ENCODE results near the gene SOX12.
A peak's percentile ranks its signal among the peaks of the same experiment; 100 is the strongest.

Gene SOX12

DNA sequence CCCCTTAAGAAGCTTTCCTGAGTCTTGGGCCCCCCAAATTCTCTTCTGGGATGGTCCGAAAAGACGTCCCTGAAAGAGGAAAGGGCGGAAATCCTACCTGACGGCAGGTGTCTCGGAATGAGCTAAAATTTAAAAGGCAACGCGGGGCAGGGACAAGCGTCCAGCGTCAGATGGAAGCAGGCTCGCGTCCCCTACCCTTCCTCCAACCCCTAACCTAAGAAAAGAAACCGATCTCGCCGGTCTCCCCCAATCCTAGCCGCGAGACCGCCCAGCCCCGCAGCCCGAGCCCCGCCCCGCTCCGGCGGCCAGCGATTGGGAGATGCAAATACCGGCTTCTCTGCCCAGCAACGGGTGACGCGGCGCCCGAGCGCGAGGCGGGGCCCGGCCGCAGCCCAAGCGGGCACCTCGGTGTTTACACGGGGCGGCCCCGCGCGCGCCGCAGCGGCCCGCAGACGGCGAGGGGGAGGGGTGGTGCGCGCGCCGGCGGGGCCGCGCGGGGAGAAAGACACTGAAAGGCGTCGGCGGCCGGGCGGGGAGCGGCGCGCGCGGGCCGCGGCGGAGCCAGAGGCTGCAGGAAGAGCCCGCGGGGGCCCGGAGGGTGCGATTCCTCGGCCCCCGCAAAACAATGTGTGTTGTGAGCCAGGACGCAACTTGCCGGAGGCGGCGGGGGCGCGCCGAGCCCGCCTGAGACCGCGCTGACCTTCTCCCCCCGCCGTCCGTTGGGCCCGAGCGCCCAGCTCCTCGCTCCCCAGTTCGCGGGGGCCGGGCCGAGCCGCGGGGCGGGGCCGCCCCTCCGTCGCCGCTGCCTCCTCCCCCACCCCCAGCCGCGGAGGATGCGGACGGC, at the start of gene SOX12:
TSS of gene SOX12 (plus strand) at position 508 of the 844 bp plus-strand sequence. CDS start 373 bp downstream, outside the sequence.
- Histone ChIP-seq H3K27ac (ENCODE audit: low read length) (peak within 1 kb of the TSS; percentile 85), H3K36me3 (ENCODE audit: control insufficient read depth in 1 of 2, insufficient read depth in 2 of 2, low read length in 2 of 2) (no peaks in the 10 kb centered on the region), H3K4me1 (ENCODE audit: control insufficient read depth in 1 of 2, insufficient read depth in 2 of 2, low read length in 2 of 2) (peaks cover 0 to 27% of the 10 kb centered on the region in 2 donors), H3K9me3 (ENCODE audit: control insufficient read depth in 1 of 2, low read length in 2 of 2) (no peaks in the 10 kb centered on the region), H3K4me3 (ENCODE audit: low read depth in 1 of 2, low read length in 2 of 2) (peak within 1 kb of the TSS; percentile 76 to 86), H3K27me3 (ENCODE audit: low read depth, low read length) (no peaks in the 10 kb centered on the region)

- no peaks in the 10 kb centered on the region for H3K9me3 ChIP-seq (ENCODE audit: control insufficient read depth in 1 of 2, low read length in 2 of 2)
- H3K36me3 ChIP-seq (ENCODE audit: control insufficient read depth in 1 of 2, insufficient read depth in 2 of 2, low read length in 2 of 2), result peaks cover 10 to 21% of the 10 kb centered on the region in 2 donors
- H3K4me1 ChIP-seq (ENCODE audit: control insufficient read depth in 1 of 2, insufficient read depth in 2 of 2, low read length in 2 of 2), result no peaks in the 10 kb centered on the region
- H3K27me3 ChIP-seq (ENCODE audit: low read depth, low read length), result no peaks in the 10 kb centered on the region
- H3K27ac ChIP-seq (ENCODE audit: low read length), result no peak overlapping the region
- no peak overlapping the region for H3K4me3 ChIP-seq (ENCODE audit: low read depth in 1 of 2, low read length in 2 of 2)
Observed at GRCh38 chr20:275791-276190, 49.6 kb upstream of the SOX12 start.

- no peaks in the 10 kb centered on the region for H3K27me3 ChIP-seq (ENCODE audit: low read depth, low read length)
- H3K9me3 ChIP-seq (ENCODE audit: control insufficient read depth in 1 of 2, low read length in 2 of 2), result no peaks in the 10 kb centered on the region
- H3K4me3 ChIP-seq (ENCODE audit: low read depth in 1 of 2, low read length in 2 of 2), result no peak overlapping the region
- no peak overlapping the region for H3K27ac ChIP-seq (ENCODE audit: low read length)
- H3K4me1 ChIP-seq (ENCODE audit: control insufficient read depth in 1 of 2, insufficient read depth in 2 of 2, low read length in 2 of 2), result no peaks in the 10 kb centered on the region
- peaks cover 13 to 26% of the 10 kb centered on the region in 2 donors for H3K36me3 ChIP-seq (ENCODE audit: control insufficient read depth in 1 of 2, insufficient read depth in 2 of 2, low read length in 2 of 2)
Observed at GRCh38 chr20:276620-277495, 48.5 kb upstream of the SOX12 start.

DNA sequence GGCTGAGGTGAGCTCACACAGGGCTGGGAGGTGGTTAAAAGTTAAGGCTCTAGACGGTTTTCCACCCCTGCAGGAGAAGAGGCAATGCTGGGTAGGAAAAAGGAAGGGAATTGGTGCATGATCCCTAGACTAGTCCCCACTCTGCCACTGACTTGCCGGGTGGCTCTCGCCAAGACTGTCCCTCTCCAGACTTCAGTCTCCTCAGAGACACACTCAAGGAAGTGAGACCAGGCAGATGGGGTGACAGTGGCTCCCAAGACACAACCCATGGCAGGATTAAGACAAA, 47.9 kb upstream of the SOX12 start:
- Histone ChIP-seq H3K36me3 (ENCODE audit: control insufficient read depth in 1 of 2, insufficient read depth in 2 of 2, low read length in 2 of 2) (peaks cover 16 to 26% of the 10 kb centered on the region in 2 donors), H3K27ac (ENCODE audit: low read length) (no peak overlapping the region), H3K4me1 (ENCODE audit: control insufficient read depth in 1 of 2, insufficient read depth in 2 of 2, low read length in 2 of 2) (no peaks in the 10 kb centered on the region)

DNA sequence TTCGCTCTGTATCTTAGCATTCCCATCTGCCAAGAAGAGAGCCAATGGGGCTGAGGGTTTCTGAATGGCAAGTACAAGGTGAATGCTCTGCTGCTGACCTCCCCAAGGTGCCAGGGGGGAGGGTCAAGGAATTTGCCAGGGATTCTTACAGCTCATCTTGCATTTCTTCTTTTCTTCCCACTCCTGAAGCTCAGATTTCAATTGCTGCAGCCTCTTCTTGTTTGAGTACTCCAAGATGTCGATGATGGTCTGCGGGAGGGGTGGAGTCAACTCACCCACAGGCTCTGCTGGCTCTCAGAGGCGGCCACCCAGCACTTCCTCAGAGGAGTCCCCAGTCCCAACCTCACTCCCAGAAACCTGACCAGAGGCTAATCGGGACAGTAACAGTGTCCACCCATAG, 47.2 kb upstream of the SOX12 start:
- peaks cover 16 to 26% of the 10 kb centered on the region in 2 donors for H3K36me3 ChIP-seq (ENCODE audit: control insufficient read depth in 1 of 2, insufficient read depth in 2 of 2, low read length in 2 of 2)
- H3K4me1 ChIP-seq (ENCODE audit: control insufficient read depth in 1 of 2, insufficient read depth in 2 of 2, low read length in 2 of 2), result no peaks in the 10 kb centered on the region
- no peak overlapping the region for H3K27ac ChIP-seq (ENCODE audit: low read length)
- H3K9me3 ChIP-seq (ENCODE audit: control insufficient read depth in 1 of 2, low read length in 2 of 2), result no peaks in the 10 kb centered on the region
- H3K4me3 ChIP-seq (ENCODE audit: low read depth in 1 of 2, low read length in 2 of 2), result no peak overlapping the region
- H3K27me3 ChIP-seq (ENCODE audit: low read depth, low read length), result no peaks in the 10 kb centered on the region

More for the DNA sequence above, 47.9 kb upstream of the SOX12 start:
- H3K27me3 ChIP-seq (ENCODE audit: low read depth, low read length), result no peaks in the 10 kb centered on the region
- no peak overlapping the region for H3K4me3 ChIP-seq (ENCODE audit: low read depth in 1 of 2, low read length in 2 of 2)
- H3K9me3 ChIP-seq (ENCODE audit: control insufficient read depth in 1 of 2, low read length in 2 of 2), result no peaks in the 10 kb centered on the region

DNA sequence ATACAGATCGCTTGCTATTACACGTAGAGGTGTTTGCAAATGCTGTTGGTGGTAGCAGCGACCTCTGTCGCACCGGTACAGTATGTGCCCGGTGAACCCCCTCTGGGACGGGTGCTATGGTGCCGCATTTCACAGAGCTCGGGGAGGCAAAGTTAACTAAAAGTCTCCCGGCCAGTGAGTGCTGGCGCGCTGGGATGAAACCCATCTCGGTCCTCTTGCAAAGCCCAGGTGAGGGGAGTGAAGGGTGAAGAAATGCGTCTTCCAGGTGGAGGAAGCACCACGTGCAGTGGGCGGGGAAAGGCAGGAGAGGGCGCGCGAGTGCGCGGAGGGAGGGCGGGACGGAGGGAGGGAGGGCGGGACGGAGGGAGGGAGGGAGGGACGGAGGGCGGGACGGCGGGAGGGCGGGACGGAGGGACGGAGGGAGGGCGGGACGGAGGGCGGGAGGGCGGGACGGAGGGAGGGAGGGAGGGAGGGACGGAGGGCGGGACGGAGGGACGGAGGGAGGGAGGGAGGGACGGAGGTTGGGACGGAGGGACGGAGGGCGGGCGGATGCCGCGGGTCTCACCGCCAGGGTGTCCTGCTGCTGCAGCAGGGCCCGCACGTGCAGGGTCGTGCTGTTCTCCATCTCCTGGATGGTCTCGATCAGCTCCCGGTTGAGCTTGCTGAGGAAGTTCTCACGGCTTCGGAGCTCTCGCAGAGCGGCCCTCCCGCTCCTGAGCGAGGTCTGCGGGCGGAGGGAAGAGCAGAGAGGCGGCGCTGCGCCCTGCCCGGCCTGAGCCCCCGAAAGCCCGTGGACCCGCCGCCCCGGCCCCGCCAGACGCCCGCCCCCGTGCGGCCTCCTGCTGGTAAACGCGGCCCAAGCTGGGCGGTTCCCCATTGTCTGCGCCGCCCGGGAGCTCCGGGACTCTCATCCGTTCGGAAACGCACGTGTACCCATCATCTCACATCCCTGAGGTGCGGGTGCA, 46.5 kb upstream of the SOX12 start:
- Histone ChIP-seq H3K27me3 (ENCODE audit: low read depth, low read length) (no peaks in the 10 kb centered on the region), H3K27ac (ENCODE audit: low read length) (no peak overlapping the region), H3K36me3 (ENCODE audit: control insufficient read depth in 1 of 2, insufficient read depth in 2 of 2, low read length in 2 of 2) (peaks cover 16 to 32% of the 10 kb centered on the region in 2 donors), H3K4me1 (ENCODE audit: control insufficient read depth in 1 of 2, insufficient read depth in 2 of 2, low read length in 2 of 2) (no peaks in the 10 kb centered on the region), H3K9me3 (ENCODE audit: control insufficient read depth in 1 of 2, low read length in 2 of 2) (no peaks in the 10 kb centered on the region), H3K4me3 (ENCODE audit: low read depth in 1 of 2, low read length in 2 of 2) (peak overlapping the region in 1 of 2 donors; percentile 45)

GRCh38 chr20:284172-284571, 41.2 kb upstream of the SOX12 start:
- Histone ChIP-seq H3K27ac (ENCODE audit: low read length) (no peak overlapping the region), H3K4me1 (ENCODE audit: control insufficient read depth in 1 of 2, insufficient read depth in 2 of 2, low read length in 2 of 2) (no peaks in the 10 kb centered on the region), H3K27me3 (ENCODE audit: low read depth, low read length) (no peaks in the 10 kb centered on the region), H3K9me3 (ENCODE audit: control insufficient read depth in 1 of 2, low read length in 2 of 2) (no peaks in the 10 kb centered on the region), H3K36me3 (ENCODE audit: control insufficient read depth in 1 of 2, insufficient read depth in 2 of 2, low read length in 2 of 2) (peaks cover 11 to 12% of the 10 kb centered on the region in 2 donors), H3K4me3 (ENCODE audit: low read depth in 1 of 2, low read length in 2 of 2) (no peak overlapping the region)

- H3K4me1 ChIP-seq (ENCODE audit: control insufficient read depth in 1 of 2, insufficient read depth in 2 of 2, low read length in 2 of 2), result peaks cover 0 to 7% of the 10 kb centered on the region in 2 donors
- no peaks in the 10 kb centered on the region for H3K9me3 ChIP-seq (ENCODE audit: control insufficient read depth in 1 of 2, low read length in 2 of 2)
- peaks cover 6 to 10% of the 10 kb centered on the region in 2 donors for H3K36me3 ChIP-seq (ENCODE audit: control insufficient read depth in 1 of 2, insufficient read depth in 2 of 2, low read length in 2 of 2)
- no peaks in the 10 kb centered on the region for H3K27me3 ChIP-seq (ENCODE audit: low read depth, low read length)
- no peak overlapping the region for H3K27ac ChIP-seq (ENCODE audit: low read length)
- H3K4me3 ChIP-seq (ENCODE audit: low read depth in 1 of 2, low read length in 2 of 2), result no peak overlapping the region
Observed at GRCh38 chr20:286508-286907, 38.8 kb upstream of the SOX12 start.

DNA sequence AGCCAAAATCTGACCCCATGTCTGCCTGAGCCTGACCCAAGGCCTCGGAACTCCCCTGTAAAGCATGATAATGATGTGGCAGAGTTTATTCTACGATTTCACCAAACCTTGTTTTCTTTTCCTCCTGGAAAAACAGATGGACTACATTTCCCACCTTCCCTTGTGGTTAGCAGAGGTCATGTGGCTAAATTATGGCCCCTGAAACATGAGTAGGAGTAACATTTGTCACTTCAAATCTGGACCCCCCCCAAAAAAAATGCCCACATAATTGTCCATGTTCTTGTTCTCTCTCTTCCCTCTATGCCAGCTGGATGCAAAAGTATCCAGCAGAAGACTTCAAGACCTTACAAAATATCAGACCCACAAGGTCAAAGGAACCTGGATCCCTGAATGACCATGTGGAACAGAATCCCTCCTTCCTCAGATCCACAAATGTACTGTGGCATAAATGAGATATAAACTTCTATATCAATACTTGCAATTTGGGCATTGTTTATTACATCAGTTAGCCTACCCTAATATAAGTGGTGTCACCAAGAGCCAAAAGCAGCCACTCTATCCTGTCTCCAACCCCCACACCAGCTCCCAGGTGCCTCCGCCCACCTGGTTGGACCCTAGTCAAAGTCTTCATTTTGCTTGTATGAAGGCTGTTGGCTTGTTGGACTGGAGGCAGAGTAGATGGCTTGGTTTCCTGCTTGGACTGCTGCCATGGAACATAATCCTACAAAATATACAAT, 36.2 kb upstream of the SOX12 start:
- Histone ChIP-seq H3K4me3 (ENCODE audit: low read depth in 1 of 2, low read length in 2 of 2) (peak overlapping the region in 1 of 2 donors; percentile 92), H3K27me3 (ENCODE audit: low read depth, low read length) (no peaks in the 10 kb centered on the region), H3K27ac (ENCODE audit: low read length) (no peak overlapping the region), H3K9me3 (ENCODE audit: control insufficient read depth in 1 of 2, low read length in 2 of 2) (no peaks in the 10 kb centered on the region), H3K4me1 (ENCODE audit: control insufficient read depth in 1 of 2, insufficient read depth in 2 of 2, low read length in 2 of 2) (peaks cover 0 to 7% of the 10 kb centered on the region in 2 donors), H3K36me3 (ENCODE audit: control insufficient read depth in 1 of 2, insufficient read depth in 2 of 2, low read length in 2 of 2) (no peaks in the 10 kb centered on the region)

DNA sequence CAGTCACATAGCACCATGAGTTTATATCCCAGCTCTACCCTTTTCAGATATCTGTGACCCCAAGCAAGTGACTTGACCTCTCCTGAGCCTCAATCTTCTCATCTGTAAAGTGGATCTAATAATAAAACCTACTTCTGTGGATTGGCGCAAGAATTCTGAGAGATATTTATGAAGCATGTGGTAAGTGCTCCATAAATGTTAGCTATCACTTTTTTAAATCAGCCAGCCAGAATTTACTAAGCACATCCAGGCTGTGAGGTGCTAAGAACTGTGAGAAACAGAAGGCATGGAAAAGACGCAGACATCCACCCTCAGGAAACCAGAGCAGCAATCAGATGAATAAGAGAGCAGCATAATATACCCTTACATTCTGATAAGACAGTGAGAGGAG, 35.7 kb upstream of the SOX12 start:
- H3K27me3 ChIP-seq (ENCODE audit: low read depth, low read length), result no peaks in the 10 kb centered on the region
- H3K36me3 ChIP-seq (ENCODE audit: control insufficient read depth in 1 of 2, insufficient read depth in 2 of 2, low read length in 2 of 2), result no peaks in the 10 kb centered on the region
- H3K4me3 ChIP-seq (ENCODE audit: low read depth in 1 of 2, low read length in 2 of 2), result peak overlapping the region; percentile 86 to 92
- H3K9me3 ChIP-seq (ENCODE audit: control insufficient read depth in 1 of 2, low read length in 2 of 2), result no peaks in the 10 kb centered on the region
- H3K4me1 ChIP-seq (ENCODE audit: control insufficient read depth in 1 of 2, insufficient read depth in 2 of 2, low read length in 2 of 2), result peaks cover 0 to 7% of the 10 kb centered on the region in 2 donors
- peak overlapping the region; percentile 81 for H3K27ac ChIP-seq (ENCODE audit: low read length)
